HEK293 (cell line): Measurements from ENCODE around the gene LENEP.
A peak's percentile ranks its signal among the peaks of the same experiment; 100 is the strongest.

ENCODE experiments used
- ATF2 ChIP-seq: fragments of 450-650 bp; formaldehyde crosslinking; IDR thresholded peaks from 2 replicates; pipeline ENCODE4 v1.5.1; 2016; ENCODE audit warnings: missing biosample characterization, missing genetic modification characterization, low read depth
- GLIS1 ChIP-seq: fragments of 450-650 bp; formaldehyde crosslinking; IDR thresholded peaks from 2 replicates; pipeline ENCODE4 v1.5.1; 2016; ENCODE audit warnings: missing biosample characterization, missing genetic modification characterization
- GLIS2 ChIP-seq: fragments of 450-650 bp; formaldehyde crosslinking; IDR thresholded peaks from 2 replicates; pipeline ENCODE4 v1.5.1; 2016; ENCODE audit warnings: missing biosample characterization, missing genetic modification characterization
- KLF9 ChIP-seq: fragments of 450-650 bp; formaldehyde crosslinking; IDR thresholded peaks from 2 replicates; pipeline ENCODE4 v1.5.1; 2016; ENCODE audit warnings: missing biosample characterization, missing genetic modification characterization, low read depth
- OSR2 ChIP-seq: fragments of 450-650 bp; formaldehyde crosslinking; IDR thresholded peaks from 2 replicates; pipeline ENCODE4 v1.5.1; 2016; ENCODE audit warnings: missing biosample characterization, missing genetic modification characterization
- YY2 ChIP-seq: fragments of 450-650 bp; formaldehyde crosslinking; IDR thresholded peaks from 2 replicates; pipeline ENCODE4 v1.5.1; 2016; ENCODE audit warnings: missing biosample characterization, missing genetic modification characterization
- ZBTB1 ChIP-seq: fragments of 450-650 bp; formaldehyde crosslinking; IDR thresholded peaks from 2 replicates; pipeline ENCODE4 v1.5.1; 2016; ENCODE audit warnings: missing biosample characterization, missing genetic modification characterization
- ZBTB10 ChIP-seq: fragments of 450-650 bp; formaldehyde crosslinking; IDR thresholded peaks from 2 replicates; pipeline ENCODE4 v1.5.1; 2016; ENCODE audit warnings: missing biosample characterization, missing genetic modification characterization
- ZBTB48 ChIP-seq: fragments of 450-650 bp; formaldehyde crosslinking; IDR thresholded peaks from 2 replicates; pipeline ENCODE4 v1.5.1; 2016; ENCODE audit warnings: missing biosample characterization, missing genetic modification characterization
- ZBTB8A ChIP-seq: fragments of 450-650 bp; formaldehyde crosslinking; IDR thresholded peaks from 2 replicates; pipeline ENCODE4 v1.5.1; 2016; ENCODE audit warnings: missing biosample characterization, missing genetic modification characterization
- ZFP69B ChIP-seq: fragments of 450-650 bp; formaldehyde crosslinking; IDR thresholded peaks from 2 replicates; pipeline ENCODE4 v1.5.1; 2016; ENCODE audit warnings: missing biosample characterization, missing genetic modification characterization
- ZNF274 ChIP-seq, 2 experiments: fragments of 200-500 bp in 1 of 2; fragments of 450-650 bp in 1 of 2; sonication (Bioruptor generic) in 1 of 2; formaldehyde crosslinking in 1 of 2; IDR thresholded peaks; 2 replicates each; pipeline versions ENCODE4 v1.5.1 to v1.6.1; 2014 to 2016; ENCODE audit warnings: borderline replicate concordance in 1 of 2, inconsistent platforms in 1 of 2, low read length in 1 of 2, missing biosample characterization in 1 of 2, missing genetic modification characterization in 1 of 2
- ZNF341 ChIP-seq: fragments of 450-650 bp; formaldehyde crosslinking; IDR thresholded peaks from 2 replicates; pipeline ENCODE4; 2016; ENCODE audit warnings: low read depth, missing biosample characterization, missing genetic modification characterization
- ZNF416 ChIP-seq: fragments of 450-650 bp; formaldehyde crosslinking; IDR thresholded peaks from 2 replicates; pipeline ENCODE4 v1.5.1; 2016; ENCODE audit warnings: missing biosample characterization, missing genetic modification characterization
- ZNF433 ChIP-seq: fragments of 450-650 bp; formaldehyde crosslinking; IDR thresholded peaks from 2 replicates; pipeline ENCODE4 v1.5.1; 2016; ENCODE audit warnings: missing biosample characterization, missing genetic modification characterization, low read depth
- ZNF544 ChIP-seq: fragments of 450-650 bp; formaldehyde crosslinking; IDR thresholded peaks from 2 replicates; pipeline ENCODE4 v1.5.0; 2017; ENCODE audit warnings: missing biosample characterization, missing genetic modification characterization
- ZNF549 ChIP-seq: fragments of 450-650 bp; IDR thresholded peaks from 2 replicates; pipeline ENCODE4 v1.5.1; 2018; ENCODE audit warnings: missing biosample characterization, missing genetic modification characterization, mild to moderate bottlenecking, inconsistent platforms, moderate library complexity
- ZNF558 ChIP-seq: fragments of 450-650 bp; formaldehyde crosslinking; IDR thresholded peaks from 2 replicates; pipeline ENCODE4 v1.5.1; 2016; ENCODE audit warnings: missing biosample characterization, missing genetic modification characterization
- ZNF639 ChIP-seq: fragments of 450-650 bp; formaldehyde crosslinking; IDR thresholded peaks from 2 replicates; pipeline ENCODE4 v1.5.1; 2016; ENCODE audit warnings: missing biosample characterization, missing genetic modification characterization
- ZNF76 ChIP-seq: fragments of 450-650 bp; formaldehyde crosslinking; IDR thresholded peaks from 2 replicates; pipeline ENCODE4; 2016; ENCODE audit warnings: low read depth, missing biosample characterization, missing genetic modification characterization, borderline replicate concordance
- ZNF785 ChIP-seq: fragments of 450-650 bp; formaldehyde crosslinking; IDR thresholded peaks from 2 replicates; pipeline ENCODE4 v1.5.1; 2016; ENCODE audit warnings: missing biosample characterization, missing genetic modification characterization
- ZNF830 ChIP-seq: fragments of 450-650 bp; IDR thresholded peaks from 2 replicates; pipeline ENCODE4 v1.5.0; 2018; ENCODE audit warnings: missing biosample characterization, missing genetic modification characterization, low read depth, mild to moderate bottlenecking, moderate library complexity
- ZXDB ChIP-seq: fragments of 450-650 bp; formaldehyde crosslinking; IDR thresholded peaks from 2 replicates; pipeline ENCODE4 v1.5.1; 2016; ENCODE audit warnings: missing biosample characterization, missing genetic modification characterization
- TF ChIP-seq, protein P1 (sequence below): fragments of 450-650 bp; formaldehyde crosslinking; IDR thresholded peaks from 2 replicates; pipeline ENCODE4 v1.5.1; 2016; ENCODE audit warnings: missing biosample characterization, missing genetic modification characterization
- TF ChIP-seq, protein P2 (sequence below): fragments of 450-650 bp; formaldehyde crosslinking; IDR thresholded peaks from 2 replicates; pipeline ENCODE4 v1.5.1; 2016; ENCODE audit warnings: missing biosample characterization, missing genetic modification characterization
- TF ChIP-seq, protein P3 (sequence below): fragments of 450-650 bp; formaldehyde crosslinking; IDR thresholded peaks from 2 replicates; pipeline ENCODE4 v1.5.1; 2016; ENCODE audit warnings: missing biosample characterization, missing genetic modification characterization
- TF ChIP-seq, protein P4 (sequence below): fragments of 450-650 bp; formaldehyde crosslinking; IDR thresholded peaks from 2 replicates; pipeline ENCODE4 v1.5.1; 2017; ENCODE audit warnings: missing biosample characterization, mild to moderate bottlenecking, missing genetic modification characterization, moderate library complexity

Gene LENEP

GRCh38 chr1:154970631-154971340 is 22.6 kb upstream of the LENEP start, which contains the start of gene SHC1 (continued):
- TF ChIP-seq, protein P1, sequence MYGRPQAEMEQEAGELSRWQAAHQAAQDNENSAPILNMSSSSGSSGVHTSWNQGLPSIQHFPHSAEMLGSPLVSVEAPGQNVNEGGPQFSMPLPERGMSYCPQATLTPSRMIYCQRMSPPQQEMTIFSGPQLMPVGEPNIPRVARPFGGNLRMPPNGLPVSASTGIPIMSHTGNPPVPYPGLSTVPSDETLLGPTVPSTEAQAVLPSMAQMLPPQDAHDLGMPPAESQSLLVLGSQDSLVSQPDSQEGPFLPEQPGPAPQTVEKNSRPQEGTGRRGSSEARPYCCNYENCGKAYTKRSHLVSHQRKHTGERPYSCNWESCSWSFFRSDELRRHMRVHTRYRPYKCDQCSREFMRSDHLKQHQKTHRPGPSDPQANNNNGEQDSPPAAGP (tag by site-specific recombination) = peak; percentile 66; the same call in 1 of the 2 replicates
- TF ChIP-seq OSR2 (no peak), ZNF830 (tag by site-specific recombination) (no peak), ZNF558 (tag by site-specific recombination) (no peak), KLF9 (tag by site-specific recombination) (peak; percentile 33; the same call in 1 of the 2 replicates), ZBTB10 (no peak), ATF2 (tag by site-specific recombination) (no peak), ZNF76 (no peak), YY2 (no peak), ZXDB (tag by site-specific recombination) (0 out of 2 replicates have a peak, but pooled peaks have one; percentile 35), ZNF274 (IDR thresholded peaks at IDR 0.05; ENCODE audit: low read length) (no peak), ZNF274 (tag by site-specific recombination; IDR thresholded peaks at IDR 0.05; ENCODE audit: borderline replicate concordance) (no peak), ZNF433 (no peak), ZNF639 (tag by site-specific recombination) (no peak), ZFP69B (tag by site-specific recombination) (no peak), GLIS2 (tag by site-specific recombination) (peak; percentile 94), ZNF549 (tag by site-specific recombination) (no peak), ZNF785 (tag by site-specific recombination) (no peak), ZNF544 (tag by site-specific recombination) (no peak), ZNF341 (tag by site-specific recombination) (peak; percentile 32; the same call in 1 of the 2 replicates), ZNF416 (tag by site-specific recombination) (no peak), ZBTB48 (tag by site-specific recombination) (no peak), ZBTB1 (tag by site-specific recombination) (no peak), GLIS1 (tag by site-specific recombination) (peak; percentile 85), ZBTB8A (tag by site-specific recombination) (peak; percentile 66)
- TF ChIP-seq, protein P2, sequence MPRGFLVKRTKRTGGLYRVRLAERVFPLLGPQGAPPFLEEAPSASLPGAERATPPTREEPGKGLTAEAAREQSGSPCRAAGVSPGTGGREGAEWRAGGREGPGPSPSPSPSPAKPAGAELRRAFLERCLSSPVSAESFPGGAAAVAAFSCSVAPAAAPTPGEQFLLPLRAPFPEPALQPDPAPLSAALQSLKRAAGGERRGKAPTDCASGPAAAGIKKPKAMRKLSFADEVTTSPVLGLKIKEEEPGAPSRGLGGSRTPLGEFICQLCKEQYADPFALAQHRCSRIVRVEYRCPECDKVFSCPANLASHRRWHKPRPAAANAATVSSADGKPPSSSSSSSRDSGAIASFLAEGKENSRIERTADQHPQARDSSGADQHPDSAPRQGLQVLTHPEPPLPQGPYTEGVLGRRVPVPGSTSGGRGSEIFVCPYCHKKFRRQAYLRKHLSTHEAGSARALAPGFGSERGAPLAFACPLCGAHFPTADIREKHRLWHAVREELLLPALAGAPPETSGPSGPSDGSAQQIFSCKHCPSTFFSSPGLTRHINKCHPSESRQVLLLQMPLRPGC (tag by site-specific recombination) = no peak
- TF ChIP-seq, protein P3, sequence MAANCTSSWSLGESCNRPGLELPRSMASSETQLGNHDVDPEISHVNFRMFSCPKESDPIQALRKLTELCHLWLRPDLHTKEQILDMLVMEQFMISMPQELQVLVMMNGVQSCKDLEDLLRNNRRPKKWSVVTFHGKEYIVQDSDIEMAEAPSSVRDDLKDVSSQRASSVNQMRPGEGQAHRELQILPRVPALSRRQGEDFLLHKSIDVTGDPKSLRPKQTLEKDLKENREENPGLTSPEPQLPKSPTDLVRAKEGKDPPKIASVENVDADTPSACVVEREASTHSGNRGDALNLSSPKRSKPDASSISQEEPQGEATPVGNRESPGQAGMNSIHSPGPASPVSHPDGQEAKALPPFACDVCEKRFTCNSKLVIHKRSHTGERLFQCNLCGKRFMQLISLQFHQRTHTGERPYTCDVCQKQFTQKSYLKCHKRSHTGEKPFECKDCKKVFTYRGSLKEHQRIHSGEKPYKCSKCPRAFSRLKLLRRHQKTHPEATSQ (tag by site-specific recombination) = no peak
- TF ChIP-seq, protein P4, sequence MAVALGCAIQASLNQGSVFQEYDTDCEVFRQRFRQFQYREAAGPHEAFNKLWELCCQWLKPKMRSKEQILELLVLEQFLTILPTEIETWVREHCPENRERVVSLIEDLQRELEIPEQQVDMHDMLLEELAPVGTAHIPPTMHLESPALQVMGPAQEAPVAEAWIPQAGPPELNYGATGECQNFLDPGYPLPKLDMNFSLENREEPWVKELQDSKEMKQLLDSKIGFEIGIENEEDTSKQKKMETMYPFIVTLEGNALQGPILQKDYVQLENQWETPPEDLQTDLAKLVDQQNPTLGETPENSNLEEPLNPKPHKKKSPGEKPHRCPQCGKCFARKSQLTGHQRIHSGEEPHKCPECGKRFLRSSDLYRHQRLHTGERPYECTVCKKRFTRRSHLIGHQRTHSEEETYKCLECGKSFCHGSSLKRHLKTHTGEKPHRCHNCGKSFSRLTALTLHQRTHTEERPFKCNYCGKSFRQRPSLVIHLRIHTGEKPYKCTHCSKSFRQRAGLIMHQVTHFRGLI (tag by site-specific recombination) = no peak
